ENCODE measurements around the gene USP19. TPM values are rescaled to one million over a fixed set of nuclear protein-coding genes. Genes with fewer than 3 reads are reported as not detected.
A peak's percentile ranks its signal among the peaks of the same experiment; 100 is the strongest.

USP19 gene
- polyA plus RNA-seq, 3 donors = 56.2 to 62.6 (median 60.1) TPM

GRCh38 chr3:49111347-49111746 is 9.3 kb downstream of the USP19 start:
- no peak for DNase-seq (ENCODE audit: extremely low read depth in 1 of 11, low read depth in 9 of 11, low spot score in 4 of 11)

DNA sequence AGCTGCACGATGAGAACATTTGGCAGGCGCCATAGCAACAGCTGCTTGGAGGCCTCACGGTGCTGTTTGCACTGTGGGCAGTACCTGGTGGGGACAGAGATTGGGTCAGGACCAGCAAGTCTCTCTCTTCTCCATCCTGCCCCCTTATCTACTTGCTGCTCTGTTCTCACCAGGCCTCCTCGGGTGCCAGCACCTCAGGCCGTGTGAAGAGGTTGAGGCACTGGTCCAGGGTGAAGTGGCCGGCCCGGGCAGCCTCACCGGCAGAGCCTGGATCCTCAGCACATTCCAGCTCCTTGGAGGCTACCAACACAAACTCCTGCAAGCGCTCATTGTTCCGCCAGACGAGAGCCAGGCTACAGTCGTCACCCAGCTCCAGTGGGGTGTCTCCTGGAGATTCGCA is 9.8 kb downstream of the USP19 start:
- DNase-seq (ENCODE audit: extremely low read depth in 1 of 11, low read depth in 9 of 11, low spot score in 4 of 11) = no peak

- DNase-seq (ENCODE audit: extremely low read depth in 1 of 11, low read depth in 9 of 11, low spot score in 4 of 11) = no peak
Measured at GRCh38 chr3:49108346-49108745, 12.3 kb downstream of the USP19 start.

DNA sequence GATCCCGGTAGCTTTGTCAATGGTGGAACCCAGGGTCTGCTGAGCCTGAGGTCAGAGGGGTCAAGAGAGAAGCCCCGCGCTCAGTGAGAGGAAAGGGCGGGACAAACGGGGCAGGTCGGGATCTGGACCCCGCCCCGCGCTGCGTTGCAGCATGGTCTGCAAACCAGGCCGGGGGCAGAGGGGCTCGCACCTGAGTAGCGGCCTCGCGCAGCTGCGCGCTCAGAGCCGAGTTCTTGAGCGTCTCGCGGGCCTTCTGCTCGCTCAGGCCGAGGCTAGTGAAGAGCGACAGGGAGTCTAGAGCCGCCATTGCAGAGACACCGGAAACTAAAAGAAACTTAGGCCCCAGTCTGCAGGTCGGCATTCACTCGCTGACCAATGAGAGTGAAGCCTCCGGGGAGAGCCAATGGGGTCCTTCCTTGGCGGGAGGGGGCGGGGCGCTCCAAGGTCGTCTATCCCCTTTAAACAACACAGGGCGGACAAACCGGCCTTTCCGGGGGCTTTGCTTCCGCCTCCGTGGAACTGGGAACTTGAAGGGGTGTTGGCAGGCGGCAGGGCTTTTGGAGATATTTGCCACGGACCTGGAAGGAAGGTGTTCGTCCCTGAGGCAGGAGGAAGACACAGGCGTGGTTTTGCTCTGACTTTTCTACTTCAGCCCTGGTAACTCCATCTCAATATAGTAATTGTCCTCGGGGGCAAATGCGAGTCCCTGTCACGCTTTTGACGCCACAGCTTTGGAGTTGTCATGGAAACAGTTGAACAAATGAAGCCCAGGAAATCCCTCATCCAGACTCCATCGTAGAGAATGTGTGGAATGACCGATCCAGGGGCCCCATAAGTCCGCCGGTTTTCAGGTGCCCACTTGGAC is 16.0 kb downstream of the USP19 start, which contains the start of gene QARS1:
QARS1 (minus strand) TSS at position 331 of the 865 bp plus-strand sequence; CDS start at position 307, 24 bp downstream.
- DNase-seq (ENCODE audit: extremely low read depth in 1 of 11, low read depth in 9 of 11, low spot score in 4 of 11) = peak; percentile 74 to 96 (median 89)

GRCh38 chr3:49104052-49104426 is 16.6 kb downstream of the USP19 start:
- no peak for DNase-seq (ENCODE audit: extremely low read depth in 1 of 11, low read depth in 9 of 11, low spot score in 4 of 11)

DNA sequence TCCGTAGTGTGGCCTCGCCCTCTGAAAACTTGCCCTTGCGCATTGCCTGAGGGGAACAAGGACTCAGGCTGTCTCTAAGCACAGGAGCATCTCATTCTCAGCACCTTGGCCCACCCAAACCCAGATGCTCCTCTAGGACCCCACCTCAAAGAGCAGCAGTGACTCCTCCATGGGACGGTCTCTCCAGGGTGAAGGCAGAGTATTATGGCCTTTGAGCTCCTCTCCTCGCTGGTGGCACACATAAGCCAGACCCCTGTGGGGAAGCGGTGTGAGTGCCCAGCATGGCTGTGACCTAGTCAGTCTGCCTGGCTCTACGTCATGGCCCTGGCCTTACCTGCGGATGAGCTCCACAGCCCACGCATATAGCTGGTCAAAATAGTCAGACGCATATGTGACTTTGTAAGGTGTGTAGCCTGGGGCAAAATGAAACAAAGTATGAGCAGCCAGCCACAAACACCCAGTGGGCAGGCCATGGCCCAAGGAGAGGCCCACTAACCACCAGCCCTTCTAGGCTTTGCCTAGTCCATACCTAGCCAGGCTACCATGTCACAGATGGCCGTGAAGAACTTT is 20.5 kb downstream of the USP19 start:
- no peak for DNase-seq (ENCODE audit: extremely low read depth in 1 of 11, low read depth in 9 of 11, low spot score in 4 of 11)

DNA sequence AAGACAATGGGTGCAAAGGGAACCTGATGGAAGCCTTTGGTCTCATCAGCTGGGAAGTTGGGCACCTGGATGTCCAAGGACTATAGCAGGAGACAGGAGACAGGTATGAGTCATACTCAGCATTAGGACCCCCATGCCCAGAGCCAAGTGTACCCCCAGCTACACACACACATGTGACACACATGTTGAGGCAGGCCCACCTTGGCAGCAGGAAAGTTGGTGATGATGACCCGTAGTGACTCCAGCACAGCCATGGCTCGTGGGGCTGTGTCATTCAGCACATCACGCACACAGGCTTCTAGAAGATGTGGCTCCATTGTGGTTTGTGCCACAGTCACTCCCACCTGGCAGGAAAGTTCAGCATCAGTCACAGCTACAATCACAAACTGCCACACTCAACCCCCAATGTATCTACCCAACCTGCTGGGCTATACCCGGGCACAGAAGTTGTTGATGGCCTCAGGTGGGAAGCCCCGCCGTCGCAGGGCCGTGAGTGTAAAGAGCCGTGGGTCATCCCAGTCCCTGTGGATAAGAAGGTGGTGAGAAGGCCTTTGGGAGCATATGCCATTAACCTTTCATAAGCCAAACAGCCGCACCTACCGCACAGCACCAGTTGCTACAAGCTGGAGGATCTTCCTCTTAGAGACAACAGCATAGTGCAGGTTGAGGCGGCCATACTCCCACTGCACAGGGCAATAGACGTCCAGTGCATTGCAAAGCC is 21.6 kb downstream of the USP19 start:
- no peak for DNase-seq (ENCODE audit: extremely low read depth in 1 of 11, low read depth in 9 of 11, low spot score in 4 of 11)

- peak in 1 of 11 donors; percentile 19 for DNase-seq (ENCODE audit: extremely low read depth in 1 of 11, low read depth in 9 of 11, low spot score in 4 of 11)
Measured at GRCh38 chr3:49098429-49098828, 22.2 kb downstream of the USP19 start.

DNA sequence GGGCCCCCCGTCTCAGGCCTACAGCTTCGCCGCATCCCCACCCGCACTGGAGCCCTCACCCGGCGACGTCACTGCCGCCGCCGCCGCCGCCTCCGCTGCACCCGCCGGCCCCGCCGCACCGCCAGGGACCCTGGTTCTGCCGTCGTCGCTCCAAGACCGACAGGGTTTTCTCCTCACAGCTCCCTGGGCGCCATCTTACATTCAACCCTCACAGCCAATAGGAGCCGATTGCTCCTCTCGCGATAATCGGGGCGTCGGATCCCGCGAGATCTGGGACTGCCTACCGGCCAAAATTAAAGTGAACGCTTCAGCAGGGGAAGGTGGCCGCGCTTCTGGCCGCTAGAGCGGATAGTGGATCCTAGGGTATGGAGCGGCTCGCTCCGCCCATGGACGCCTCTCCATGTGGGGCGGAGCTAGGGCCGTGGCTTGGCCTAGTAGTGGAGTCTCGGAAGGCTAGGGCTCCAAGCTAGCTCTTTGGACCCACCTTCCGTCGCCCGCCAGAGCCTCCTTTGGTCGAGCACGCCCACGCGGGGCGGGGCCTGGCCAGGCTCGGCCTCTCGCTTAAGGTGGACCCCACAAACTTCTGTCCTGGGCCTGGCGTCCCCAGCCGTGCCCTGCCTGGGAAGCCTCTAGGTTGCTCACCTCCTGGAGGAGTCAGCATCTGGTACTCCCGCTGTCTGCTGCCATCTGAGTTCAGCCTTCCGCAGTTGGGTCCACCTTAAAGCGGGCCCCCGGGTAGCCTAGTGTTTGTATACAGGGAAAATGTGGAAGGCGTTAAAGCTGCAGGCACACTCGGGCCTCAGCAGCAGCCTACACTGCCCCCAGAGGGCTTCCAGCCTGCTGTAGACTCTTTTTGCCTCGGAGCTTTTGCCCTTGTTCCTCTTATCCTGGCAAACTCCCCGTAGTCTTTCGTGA is 26.5 kb downstream of the USP19 start, which contains the start of gene QRICH1:
QRICH1 (minus strand) TSS at position 219 of the 915 bp plus-strand sequence. CDS start 17,054 bp downstream, outside the sequence.
- peak; percentile 95 to 99 (median 98) for DNase-seq (ENCODE audit: extremely low read depth in 1 of 11, low read depth in 9 of 11, low spot score in 4 of 11)

DNA sequence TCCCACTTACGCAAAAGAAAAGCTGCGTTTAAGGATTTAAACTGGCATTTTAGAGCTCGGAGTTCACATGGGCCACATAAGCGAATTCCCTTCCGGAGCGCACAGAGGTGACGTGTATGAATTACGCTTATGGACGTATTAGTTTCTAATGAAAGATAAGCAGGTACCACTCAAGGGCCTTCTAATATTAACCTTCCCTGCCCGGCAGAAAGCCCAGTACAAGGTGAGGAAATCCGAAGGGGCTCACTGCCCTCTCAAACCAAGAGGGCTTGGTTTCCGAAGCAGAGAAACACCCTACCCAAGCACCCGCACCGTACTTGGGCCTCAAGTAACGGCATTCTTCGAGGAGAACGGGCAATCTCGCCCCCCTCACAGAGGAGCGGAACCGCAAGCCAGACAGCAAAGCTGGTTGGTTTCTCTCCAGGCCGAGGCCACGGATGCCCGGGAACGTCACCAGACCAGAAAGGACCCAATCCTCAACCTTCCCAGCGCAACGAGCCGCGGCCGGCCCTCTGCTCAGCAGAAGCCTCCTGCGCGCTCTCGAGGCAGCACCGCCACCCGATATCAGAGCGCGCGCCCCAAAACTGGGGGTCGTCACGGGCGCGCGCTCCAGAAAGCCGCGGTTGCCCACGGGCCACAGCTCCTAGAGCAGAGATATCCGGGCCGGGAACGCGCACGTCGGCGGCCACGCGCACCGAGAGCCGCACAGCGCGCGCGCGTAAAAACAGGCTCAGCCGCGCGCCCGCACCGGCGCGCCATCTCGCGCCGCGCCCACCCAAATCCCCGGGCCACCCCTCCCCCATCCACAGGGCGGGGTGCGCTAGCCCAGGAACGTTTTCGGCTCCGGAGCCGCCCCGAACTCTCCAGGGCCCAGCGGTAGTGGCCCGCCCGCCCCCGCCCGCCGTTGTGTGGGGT is 27.4 kb downstream of the USP19 start:
- peak; percentile 48 to 80 (median 69) for DNase-seq (ENCODE audit: extremely low read depth in 1 of 11, low read depth in 9 of 11, low spot score in 4 of 11)

DNA sequence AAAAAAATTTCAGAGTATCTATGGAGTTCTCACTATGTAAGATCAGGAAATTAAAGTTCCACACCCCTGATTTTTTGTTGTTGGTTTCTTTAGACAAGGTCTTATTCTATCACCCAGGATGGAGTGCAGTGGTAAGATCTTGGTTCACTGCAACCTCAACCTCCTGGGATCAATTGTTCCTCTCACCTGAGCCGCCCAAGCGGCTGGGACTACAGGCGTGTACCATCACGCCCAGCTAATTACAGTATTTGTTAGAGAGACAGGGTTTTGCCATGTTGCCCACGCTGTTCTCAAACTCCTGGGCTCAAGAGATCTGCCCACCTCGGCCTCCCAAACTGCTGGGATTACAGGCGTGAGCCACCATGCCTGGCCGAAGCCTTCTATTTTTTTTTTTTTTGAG is 39.2 kb downstream of the USP19 start:
- DNase-seq (ENCODE audit: extremely low read depth in 1 of 11, low read depth in 9 of 11, low spot score in 4 of 11) = no peak

- DNase-seq (ENCODE audit: extremely low read depth in 1 of 11, low read depth in 9 of 11, low spot score in 4 of 11) = no peak
Measured at GRCh38 chr3:49079270-49079669, 41.4 kb downstream of the USP19 start.

- no peak for DNase-seq (ENCODE audit: extremely low read depth in 1 of 11, low read depth in 9 of 11, low spot score in 4 of 11)
Measured at GRCh38 chr3:49076646-49077045, 44.0 kb downstream of the USP19 start.

- DNase-seq (ENCODE audit: extremely low read depth in 1 of 11, low read depth in 9 of 11, low spot score in 4 of 11) = no peak
Measured at GRCh38 chr3:49076116-49076515, 44.5 kb downstream of the USP19 start.

All from renal cortex interstitium (tissue), 11 donors.